Measurements from ENCODE around the gene RINL.

Gene RINL

DNA sequence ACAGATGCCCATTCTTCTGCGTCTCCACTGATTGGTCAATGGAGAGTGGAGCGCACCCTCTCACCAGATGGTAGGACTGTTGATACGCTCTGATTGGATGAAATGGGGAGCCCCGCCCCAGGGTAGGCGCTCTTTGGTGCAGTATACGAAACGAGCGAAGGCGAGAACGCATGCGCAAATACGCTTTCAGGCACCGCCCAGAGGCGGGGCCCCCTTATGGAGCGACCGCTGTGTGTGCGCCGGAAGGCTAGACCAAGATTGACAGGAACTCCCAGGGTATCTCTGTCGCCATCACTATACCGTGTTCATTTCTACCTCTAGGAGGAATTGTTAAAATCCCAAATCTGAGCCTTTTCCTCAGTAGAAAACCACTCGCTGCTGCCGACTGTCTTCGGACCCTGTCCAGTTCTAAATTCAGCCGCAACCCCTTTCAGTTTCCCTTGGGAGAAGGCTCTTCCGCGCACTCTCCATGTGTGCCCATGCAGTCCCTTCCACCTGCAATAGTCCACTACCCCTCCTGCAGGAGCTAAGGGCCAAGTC, 27.6 kb downstream of the RINL start:
- in situ Hi-C loops (cut with HindIII; ENCODE audit: low sequenced_read_pairs) = no loop called here

DNA sequence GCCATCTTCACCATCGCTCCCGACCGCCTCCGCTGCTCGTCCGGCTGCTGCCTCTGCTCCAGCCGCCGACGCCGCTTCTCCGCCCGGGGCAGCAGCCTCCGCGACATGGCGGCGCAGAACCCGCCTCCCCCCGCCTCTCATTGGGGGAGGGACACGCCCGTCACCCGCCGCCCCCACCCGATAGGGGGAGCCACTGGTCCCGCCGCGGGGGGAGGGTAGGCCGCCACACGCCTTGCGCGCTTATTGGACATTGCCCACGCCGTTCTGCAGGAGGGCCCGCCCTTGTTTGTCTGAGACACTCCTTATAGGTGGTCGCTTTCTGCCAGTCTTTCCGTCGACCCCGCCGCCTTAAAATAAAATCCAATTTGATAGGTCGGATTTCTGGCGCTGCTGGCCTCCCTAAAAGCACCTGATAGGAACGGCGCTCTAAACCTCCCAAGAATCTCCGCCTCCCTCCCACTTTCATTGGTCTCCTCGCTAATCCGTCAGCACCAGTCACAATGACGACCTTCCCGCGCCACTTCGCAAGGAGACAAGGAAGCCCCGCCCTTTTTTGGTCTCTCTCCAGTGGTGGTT, 28.1 kb downstream of the RINL start, which contains the start of gene HNRNPL:
Gene HNRNPL (minus strand): TSS at position 127 of the 576 bp plus-strand sequence. CDS start 20 bp downstream, at position 107.
- in situ Hi-C loops (cut with HindIII; ENCODE audit: low sequenced_read_pairs) = no loop called here

DNA sequence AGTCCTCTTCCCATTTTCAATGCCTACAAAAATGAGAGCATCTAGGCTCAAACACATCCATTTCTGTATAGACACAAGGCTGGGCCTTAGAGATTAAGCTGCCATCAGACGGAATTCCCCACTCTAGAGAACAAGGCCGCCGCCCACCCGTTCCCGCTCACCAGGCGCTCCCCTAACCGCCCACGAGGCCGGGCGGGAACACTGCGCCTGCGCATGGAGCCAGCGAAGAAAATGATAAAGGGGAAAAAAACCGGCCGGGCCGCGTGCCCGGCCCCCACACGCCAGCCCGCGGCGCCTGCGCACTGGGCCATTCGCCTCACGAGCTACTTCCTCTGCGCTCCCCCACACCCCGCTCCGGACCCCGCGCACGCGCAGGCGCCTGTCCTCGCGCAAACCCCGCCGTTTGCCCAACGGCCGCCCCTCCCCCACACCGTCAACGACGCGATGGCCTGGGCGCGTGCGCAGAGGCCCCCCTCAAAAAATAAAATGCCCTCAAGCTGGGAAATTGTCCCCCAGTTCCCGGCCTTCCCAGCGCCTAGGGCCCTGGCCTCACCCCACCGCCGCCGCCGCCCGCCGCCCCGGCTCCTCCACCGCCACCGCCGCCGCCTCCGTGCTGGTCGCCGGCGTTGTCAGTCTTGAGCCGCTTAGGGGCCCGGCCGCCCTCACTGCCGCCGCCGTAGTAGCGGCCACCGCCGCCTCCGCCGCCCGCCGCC, 28.8 kb downstream of the RINL start:
- in situ Hi-C loops (cut with HindIII; ENCODE audit: low sequenced_read_pairs) = no loop called here

DNA sequence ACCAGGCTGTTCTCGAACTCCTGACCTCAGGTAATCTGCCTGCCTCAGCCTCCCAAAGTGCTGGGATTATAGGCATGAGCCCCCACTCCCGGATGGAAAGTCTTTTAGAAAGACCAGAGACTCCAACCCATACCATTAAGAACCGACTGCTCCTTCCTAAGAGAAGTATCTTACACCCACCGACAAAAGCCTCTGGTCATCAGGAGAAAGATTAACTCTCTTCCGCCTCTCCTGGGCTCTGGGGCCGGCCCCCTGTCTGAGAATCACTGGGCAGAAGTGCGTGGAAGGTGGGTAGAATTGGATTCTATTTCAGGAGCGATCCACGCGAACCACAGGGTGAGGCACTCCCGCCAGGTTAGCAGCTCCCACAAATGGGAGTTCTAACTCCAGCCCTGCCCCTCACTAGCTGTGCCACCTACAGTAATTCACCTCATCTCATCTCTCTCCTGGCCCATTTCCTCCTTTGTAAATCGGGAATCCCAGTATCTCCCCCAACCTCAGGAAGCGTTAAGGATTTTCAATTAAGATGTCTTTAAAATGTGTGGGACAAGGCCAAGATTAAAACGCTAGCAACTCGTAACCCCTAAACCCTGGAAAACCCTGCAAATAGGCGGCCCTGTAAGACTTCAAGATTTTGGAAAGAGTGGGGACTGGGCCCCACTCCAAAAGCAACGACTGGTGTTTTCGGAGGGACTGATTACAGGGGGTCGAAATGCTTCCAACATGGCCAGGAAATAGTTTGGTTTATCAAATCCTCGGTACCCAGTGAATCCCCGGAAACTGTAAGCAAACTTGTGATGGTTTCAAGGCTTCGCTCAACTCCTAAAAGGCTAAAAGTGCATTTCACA, 29.6 kb downstream of the RINL start:
- in situ Hi-C loops (cut with HindIII; ENCODE audit: low sequenced_read_pairs) = no loop called here

DNA sequence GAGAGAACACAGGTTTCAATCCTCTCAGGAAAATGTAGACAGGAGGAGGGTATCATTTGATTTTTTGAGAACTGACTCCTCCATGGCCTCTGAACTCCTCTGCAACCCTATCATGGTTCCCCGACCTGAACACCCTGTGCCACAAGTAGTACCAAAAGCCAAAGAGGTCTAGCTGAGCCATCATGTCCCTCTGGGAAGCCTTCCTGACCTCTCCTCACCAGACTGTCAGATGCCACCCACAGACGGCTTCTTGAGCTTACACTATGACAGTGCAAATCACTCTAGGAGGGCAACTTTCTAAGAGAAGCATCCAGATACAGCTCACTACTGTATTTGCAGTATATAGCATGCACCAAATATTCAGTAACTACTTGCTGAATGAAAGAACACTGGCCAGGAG, 32.0 kb downstream of the RINL start:
- in situ Hi-C loops (cut with HindIII; ENCODE audit: low sequenced_read_pairs) = no loop called here

DNA sequence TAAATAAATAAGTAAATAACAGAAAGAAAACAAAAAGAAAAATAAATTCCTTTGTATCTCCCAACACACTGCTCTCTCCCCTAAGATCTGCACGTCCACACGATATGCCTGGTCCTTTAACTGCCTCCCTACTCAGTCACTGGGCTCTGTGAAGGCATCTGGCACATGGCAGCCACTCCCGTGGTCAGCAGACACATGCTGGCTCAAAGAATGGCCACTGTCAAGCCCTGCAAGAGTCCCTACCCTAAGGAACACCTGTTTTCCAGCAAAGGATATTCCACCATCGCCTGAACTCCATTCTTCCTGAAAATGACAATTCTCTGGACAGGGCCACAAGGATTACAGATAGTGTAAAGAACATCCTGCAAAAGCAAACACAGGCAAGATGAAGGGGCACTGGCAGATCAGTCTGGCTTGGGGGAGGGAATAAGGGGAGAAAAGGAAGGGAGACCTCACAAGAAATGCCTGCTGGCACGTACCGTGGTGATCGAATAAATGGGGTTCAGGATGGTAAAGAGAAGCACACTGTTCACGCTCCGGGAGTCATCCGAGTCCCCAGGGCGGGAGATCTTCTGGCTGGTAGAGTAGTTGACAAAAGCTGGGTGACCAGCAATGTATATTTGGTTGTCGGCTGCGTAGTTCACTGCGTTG, 32.6 kb downstream of the RINL start:
- in situ Hi-C loops (cut with HindIII; ENCODE audit: low sequenced_read_pairs) = no loop called here

DNA sequence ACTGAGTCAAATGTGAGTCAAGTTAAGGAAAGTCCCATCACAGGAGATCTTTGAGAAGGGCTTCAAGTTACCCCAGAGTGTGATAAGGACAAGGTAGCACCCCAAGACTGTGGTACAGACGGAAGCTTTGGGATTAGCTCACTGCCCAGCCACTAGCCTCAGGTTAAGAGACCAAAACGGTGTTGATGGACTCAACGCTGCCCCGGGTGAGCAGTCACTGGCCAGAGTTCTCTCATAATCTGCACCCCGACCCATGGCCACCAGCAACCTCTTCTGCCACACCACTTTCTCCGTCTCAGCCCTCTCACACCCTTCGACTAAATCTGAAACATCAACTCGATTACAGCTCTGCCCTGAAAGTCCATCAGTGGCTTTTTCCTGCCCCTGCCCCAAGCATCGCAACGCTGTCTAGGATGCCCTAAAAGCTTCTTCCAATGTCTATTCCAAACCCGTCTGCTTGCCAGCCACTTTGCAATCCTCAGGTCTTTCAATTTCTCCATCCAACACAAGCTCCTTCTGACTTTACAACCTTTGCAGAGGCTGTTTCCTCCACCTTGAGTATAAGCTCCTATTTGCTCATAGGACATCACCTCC, 33.9 kb downstream of the RINL start:
- in situ Hi-C loops (cut with HindIII; ENCODE audit: low sequenced_read_pairs) = no loop called here

DNA sequence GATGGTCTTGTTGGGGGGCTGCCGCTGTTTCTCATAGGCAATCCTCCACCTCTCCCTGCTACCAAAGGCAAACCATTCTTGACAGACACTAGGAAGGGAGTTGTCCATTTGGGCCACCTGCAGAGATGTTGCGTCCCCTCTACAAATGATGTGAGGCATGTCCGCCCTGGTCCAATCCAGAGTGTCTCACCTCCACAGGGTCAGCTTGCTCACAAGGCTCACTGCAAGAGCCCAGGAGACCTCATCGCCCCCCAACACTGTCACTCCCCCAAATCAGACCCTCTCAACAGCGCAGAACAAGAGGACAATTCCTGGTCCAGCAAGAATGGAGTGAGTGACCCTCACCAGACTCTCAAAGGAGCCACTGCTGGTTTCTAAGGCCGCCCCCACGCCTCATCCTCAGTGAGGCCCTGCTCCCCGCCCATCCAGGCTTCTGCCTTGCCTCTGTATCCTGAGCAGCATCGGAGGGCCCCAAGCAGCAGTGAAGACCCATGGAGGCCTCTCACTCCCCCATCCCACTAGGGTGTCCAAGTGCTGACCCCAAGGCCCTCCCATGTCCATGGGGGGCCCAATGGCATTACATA, 34.8 kb downstream of the RINL start:
- in situ Hi-C loops (cut with HindIII; ENCODE audit: low sequenced_read_pairs) = no loop called here

DNA sequence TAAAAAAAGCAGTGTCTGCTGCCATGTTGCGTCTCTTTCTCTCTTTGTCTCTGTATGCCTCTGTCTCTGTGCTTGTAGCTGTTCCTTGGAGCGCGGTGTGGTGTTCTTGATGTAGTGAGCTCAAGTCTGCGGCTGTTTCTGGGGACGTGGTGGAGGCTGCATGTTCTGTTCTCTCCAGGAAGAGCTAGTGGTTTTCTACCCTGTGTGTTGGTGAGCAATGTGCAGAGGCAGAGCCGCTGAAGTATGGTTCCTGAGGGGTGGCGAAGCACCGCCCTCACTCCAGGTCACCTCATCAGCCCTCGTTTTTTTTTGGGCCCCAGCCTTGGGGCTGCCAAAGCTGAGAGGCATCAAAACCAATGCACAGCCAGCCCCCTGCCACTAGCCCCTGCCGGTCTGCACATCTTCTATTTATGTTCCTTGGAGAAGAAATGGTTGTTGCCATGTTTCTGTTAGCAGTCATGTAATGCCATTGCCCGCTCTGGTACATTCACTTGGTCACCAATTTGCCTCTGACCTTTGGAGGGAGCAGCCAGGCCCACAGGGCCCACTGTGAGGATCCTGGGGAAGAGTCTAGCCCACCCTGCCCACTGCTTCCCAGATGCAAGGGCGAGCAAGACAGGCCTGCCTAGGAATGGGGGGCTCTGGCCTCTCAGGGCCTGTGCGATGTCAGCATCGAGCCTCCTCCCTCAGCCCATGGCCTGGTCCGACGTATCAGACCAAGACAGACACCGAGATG, 35.5 kb downstream of the RINL start:
- in situ Hi-C loops (cut with HindIII; ENCODE audit: low sequenced_read_pairs) = no loop called here

DNA sequence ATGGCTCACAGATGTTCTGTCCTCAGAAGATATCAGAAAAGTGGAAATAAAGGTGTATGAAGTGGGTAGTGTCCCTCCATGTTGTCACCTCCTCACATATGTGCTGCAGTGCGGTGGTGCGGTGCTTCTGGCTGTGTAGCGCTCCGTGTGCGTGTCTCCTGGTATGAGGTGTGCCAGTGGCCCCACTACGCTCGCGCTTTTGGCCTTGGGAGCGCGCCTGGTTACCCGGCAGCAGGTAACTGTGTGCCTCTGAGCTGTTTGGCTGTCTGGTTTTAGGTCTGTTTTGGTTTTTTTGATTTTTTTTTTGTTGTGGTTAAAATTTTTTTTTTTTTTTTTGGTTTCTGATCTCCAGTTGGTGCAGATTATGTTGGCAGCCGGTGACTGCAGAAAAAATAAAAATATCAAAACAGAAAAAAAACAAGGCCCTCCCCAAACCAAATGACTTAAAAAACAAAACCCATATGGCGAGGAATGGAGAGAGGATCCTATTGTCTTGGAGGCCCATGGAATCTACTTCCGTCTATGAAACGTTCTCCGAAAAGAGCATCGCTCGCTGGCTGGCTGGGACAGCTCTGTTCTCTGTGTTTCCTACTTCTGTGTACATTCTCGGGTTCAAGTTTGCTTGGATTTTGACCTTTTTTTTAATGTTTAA, 36.2 kb downstream of the RINL start:
- in situ Hi-C loops (cut with HindIII; ENCODE audit: low sequenced_read_pairs) = no loop called here

DNA sequence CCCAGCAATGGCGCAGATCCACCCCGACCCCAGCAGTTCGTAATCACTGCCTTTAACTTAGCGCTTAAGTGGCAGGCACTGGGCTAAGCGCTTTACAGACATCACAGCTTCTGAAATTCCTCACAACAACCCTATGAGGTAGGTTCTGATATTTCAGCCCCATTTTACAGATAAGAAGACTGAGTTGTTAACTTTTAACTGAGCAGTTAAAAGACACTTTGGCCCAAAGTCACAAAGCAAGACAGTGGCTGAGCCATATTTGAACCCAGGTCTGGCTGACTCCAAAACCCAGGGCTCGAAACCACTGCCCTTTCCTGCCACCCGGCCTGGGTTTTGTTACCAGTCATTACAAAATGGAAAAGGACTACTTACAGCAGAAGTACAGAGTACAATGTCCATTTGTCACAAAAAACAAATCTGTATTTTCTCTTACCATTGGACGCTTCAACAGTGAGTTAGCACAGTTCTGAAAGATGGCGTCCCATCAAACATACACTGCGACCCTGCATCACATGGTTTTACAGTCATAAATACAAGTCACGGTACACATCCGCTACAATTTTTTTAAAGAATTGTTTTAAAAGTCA, 36.8 kb downstream of the RINL start:
- in situ Hi-C loops (cut with HindIII; ENCODE audit: low sequenced_read_pairs) = no loop called here

DNA sequence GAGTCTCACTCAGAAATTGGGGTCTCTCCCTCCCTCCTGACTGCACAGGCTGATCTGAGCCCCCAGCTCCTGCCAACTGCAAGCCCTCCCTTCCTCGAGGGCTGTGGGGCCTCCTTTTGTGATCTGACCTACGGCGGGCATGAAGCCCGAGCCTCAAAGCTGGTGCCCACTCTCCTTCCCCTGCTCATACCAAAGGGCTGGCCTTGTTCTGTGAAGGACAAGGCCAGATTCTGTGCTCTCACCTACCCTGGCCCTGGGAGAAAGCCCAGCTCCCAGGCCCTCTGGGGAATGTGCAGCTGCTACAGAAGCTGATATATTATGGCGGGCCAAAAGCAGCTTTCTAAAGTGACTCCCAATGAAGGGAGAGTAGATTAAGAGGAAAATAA, 37.5 kb downstream of the RINL start:
- in situ Hi-C loops (cut with HindIII; ENCODE audit: low sequenced_read_pairs) = no loop called here

DNA sequence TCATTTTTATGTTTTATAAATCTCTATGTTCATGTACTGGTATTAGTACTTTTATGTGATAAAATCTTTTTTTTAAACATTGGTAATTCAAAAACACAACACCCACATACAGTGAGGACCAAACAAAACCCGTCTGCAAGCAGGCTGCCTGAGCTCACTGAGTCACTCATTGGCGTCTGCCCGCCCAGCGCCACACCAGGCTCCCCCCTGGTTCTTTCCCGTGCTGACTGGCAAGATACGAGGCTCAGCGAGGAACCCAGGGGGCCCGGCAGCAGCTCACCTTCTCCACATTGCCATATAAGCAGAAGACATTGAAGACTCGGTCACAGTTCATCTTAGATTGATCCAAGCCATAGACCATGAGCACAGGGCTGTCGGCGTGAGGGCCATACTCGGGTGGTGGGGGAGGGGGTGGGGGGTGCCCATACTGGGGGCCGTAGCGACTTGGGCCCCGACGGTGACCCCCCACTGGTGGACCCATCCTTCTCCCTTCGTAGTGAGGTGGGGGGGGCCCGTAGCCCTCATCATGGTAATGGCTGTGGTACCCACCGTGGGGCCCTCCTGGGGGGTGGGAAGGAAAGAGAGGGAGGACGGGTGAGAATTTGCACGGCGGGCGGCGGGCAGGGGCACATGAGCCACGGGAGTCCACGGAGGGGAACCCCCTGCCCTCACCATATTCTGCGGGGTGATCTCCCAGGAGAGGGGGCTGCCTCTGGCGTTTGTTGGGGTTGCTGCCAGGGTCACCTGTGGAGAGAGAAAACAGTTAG, 38.1 kb downstream of the RINL start:
- in situ Hi-C loops (cut with HindIII; ENCODE audit: low sequenced_read_pairs) = no loop called here

DNA sequence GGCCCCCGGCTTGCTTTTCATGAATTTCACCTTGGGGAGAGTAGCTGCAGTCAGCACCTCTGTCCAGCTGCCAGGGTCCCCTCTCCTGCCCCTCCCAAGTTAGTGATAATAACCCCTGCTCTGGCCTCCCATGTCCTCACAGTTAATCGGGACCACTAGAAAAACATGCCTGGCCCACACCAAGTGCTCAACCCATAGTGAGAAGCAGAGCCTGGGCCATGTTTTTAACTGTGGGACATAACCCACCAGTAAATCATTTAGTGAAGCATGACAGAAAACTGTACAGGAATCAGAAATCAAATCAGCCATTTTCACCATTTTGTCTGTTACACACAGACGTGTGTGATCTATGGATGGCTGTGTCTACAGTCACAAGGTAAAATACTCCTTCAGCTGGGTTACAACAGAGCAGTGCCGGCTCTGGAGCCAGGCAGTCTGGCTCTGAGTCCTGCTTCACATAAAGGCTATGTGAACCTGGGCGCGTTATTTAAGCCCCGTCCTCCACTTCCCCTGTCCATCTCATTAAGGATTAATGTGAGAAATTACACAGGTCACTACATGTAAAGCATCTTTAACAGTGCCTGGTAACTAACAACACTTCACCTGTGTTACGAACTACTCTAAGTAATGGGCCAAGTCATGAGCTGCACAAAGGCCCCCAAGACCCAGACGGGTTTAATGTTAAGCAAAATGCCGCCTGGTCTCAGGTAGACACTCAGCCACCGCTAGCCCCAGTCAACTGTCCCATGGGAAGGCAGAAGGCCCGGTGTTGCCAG, 38.9 kb downstream of the RINL start:
- in situ Hi-C loops (cut with HindIII; ENCODE audit: low sequenced_read_pairs) = no loop called here

DNA sequence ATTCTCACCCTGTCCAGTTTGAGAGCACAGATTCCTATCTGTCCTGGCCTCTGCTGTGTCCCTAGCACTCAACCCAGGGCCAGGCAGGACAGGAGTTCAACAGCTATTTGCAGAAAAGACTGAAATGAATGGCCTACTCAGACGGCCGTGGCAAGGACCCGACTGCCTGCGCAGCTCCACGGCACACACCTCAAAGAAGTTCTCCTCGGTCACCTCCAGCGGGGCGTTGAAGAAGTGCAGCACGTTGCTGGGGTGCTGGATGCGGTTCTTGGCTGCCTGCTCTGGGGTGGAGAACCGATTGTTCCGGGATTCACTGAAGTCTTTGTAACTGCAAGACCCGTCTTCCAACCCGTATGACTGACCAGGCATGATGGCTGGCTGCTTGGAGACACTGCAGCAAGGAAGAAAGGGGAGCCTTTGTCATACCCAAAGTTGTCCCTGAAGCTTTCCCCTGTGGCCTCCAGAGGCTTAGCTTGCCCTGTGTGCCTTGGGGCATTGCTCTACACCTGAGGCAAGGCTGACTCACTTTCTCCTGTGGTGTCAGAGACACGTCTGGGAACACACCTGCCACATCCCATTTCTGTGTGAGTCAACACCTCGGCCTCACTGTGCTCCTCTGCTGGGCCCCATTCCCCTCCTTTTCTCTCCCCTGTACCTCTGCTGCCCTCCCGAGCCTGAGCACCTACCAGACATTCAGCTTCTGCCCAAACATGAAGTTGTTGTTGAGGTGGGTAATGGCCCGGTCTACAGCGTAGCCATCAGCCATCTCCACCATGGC, 39.7 kb downstream of the RINL start:
- in situ Hi-C loops (cut with HindIII; ENCODE audit: low sequenced_read_pairs) = no loop called here

DNA sequence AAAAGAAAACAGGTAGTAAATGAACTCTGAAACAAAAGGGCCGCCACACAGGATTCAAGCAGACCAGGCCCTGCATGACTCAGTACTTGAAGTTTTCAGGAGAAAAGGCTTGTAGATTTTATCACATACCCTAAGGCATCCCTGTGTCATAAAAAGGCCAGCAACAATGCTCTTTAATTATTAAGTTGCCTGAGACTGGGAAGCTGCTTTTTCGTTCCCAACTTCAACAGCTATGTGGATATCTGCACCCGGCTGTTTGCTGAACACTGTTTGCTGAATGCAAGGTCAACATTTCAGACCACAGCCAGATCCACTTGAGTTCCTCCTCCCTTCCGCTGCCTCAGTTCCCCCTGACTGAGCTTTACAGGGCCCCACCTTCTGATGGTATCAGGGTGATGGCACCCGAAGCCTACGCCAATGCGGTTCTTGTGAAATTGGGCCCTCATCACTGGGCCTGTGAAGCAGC, 40.4 kb downstream of the RINL start:
- in situ Hi-C loops (cut with HindIII; ENCODE audit: low sequenced_read_pairs) = no loop called here
